Hematopoietic multipotent progenitor cell treated with erythropoietin and hydrocortisone succinate and interleukin-3 and kit ligand, for 15 days (in vitro differentiated cells): ENCODE results near the gene STX1A.
A peak's percentile ranks its signal among the peaks of the same experiment; 100 is the strongest.

Source experiments
- DNase-seq: peaks from one replicate; pipeline ENCODE4 v3.0.0-alpha.2; 2015; ENCODE audit warnings: low spot score

Gene STX1A

GRCh38 chr7:73706126-73707044 is 13.1 kb downstream of the STX1A start:
- DNase-seq: no peak

GRCh38 chr7:73705551-73705920 is 13.9 kb downstream of the STX1A start:
- no peak for DNase-seq

GRCh38 chr7:73704640-73705550 is 14.6 kb downstream of the STX1A start:
- DNase-seq: no peak

GRCh38 chr7:73703757-73704639 is 15.5 kb downstream of the STX1A start:
- peak; percentile 64 for DNase-seq

GRCh38 chr7:73703225-73703624 is 16.2 kb downstream of the STX1A start:
- DNase-seq: no peak

- DNase-seq: no peak
Measured at GRCh38 chr7:73702665-73703064, 16.8 kb downstream of the STX1A start.

- DNase-seq: no peak
Measured at GRCh38 chr7:73702226-73702625, 17.2 kb downstream of the STX1A start.

GRCh38 chr7:73701357-73701995 is 18.0 kb downstream of the STX1A start:
- peak; percentile 45 for DNase-seq

GRCh38 chr7:73700581-73701134 is 18.8 kb downstream of the STX1A start:
- DNase-seq: no peak

GRCh38 chr7:73700069-73700423 is 19.4 kb downstream of the STX1A start:
- no peak for DNase-seq

GRCh38 chr7:73699370-73700068 is 19.9 kb downstream of the STX1A start:
- DNase-seq: no peak

- no peak for DNase-seq
Measured at GRCh38 chr7:73698410-73698809, 21.1 kb downstream of the STX1A start.

- no peak for DNase-seq
Measured at GRCh38 chr7:73696372-73696771, 23.1 kb downstream of the STX1A start.

GRCh38 chr7:73690646-73691045 is 28.8 kb downstream of the STX1A start:
- DNase-seq: no peak

GRCh38 chr7:73688288-73688687 is 31.2 kb downstream of the STX1A start:
- no peak for DNase-seq

- DNase-seq: no peak
Measured at GRCh38 chr7:73685311-73685710, 34.2 kb downstream of the STX1A start.

GRCh38 chr7:73683788-73684693 is 35.4 kb downstream of the STX1A start:
- DNase-seq: no peak

- peak; percentile 96 for DNase-seq
Measured at GRCh38 chr7:73683056-73683787, 36.2 kb downstream of the STX1A start, which contains the start of the genes BUD23 and DNAJC30. BUD23 (plus strand) TSS chr7:73683597; CDS start chr7:73683626, 29 bp downstream. DNAJC30 (minus strand) TSS chr7:73683453; CDS start chr7:73683423, 30 bp downstream.

GRCh38 chr7:73682745-73683055 is 36.8 kb downstream of the STX1A start:
- no peak for DNase-seq
